SK-N-SH (cell line): ENCODE measurements around the gene CAPNS2.

Experiments
- CTCF ChIP-seq: fragments of 200-600 bp; sonication (generic); IDR thresholded peaks from 2 replicates; pipeline ENCODE4 v1.6.1; 2017; ENCODE audit warnings: antibody characterized with exemption, mild to moderate bottlenecking, moderate library complexity
- GATA2 ChIP-seq: sonication (generic); formaldehyde crosslinking; IDR thresholded peaks from 2 replicates; pipeline ENCODE4 v1.5.0; 2020; ENCODE audit warnings: mild to moderate bottlenecking, missing genetic modification reagents

- TF ChIP-seq CTCF, result no peak
- TF ChIP-seq GATA2 (CRISPR knock-in tag), result no peak
Measured at GRCh38 chr16:55615071-55615470, 48.6 kb downstream of the CAPNS2 start.
